Neural crest cell (in vitro differentiated cells): ENCODE data around the gene AFTPH. TPM values are rescaled to one million over a fixed set of nuclear protein-coding genes. Genes with fewer than 3 reads are reported as not detected.

Experiments
- DNase-seq: peaks from one replicate; pipeline ENCODE4 v3.0.0; 2021; ENCODE audit warnings: low read depth, mixed read lengths, low spot score
- H3K27ac Mint-ChIP-seq: one replicate; pipeline ENCODE4 v1.8.0; 2021; ENCODE audit warnings: mild to moderate bottlenecking, mixed read lengths; ENCODE audit not compliant: unreplicated experiment
- H3K27me3 Mint-ChIP-seq: 2 replicates; pipeline ENCODE4 v1.8.0; 2021; ENCODE audit warnings: low read depth, mild to moderate bottlenecking, mixed read lengths
- H3K36me3 Mint-ChIP-seq: 2 replicates; pipeline ENCODE4 v1.8.0; 2021; ENCODE audit warnings: low read depth, mild to moderate bottlenecking, mixed read lengths
- H3K4me1 Mint-ChIP-seq: 2 replicates; pipeline ENCODE4 v1.8.0; 2021; ENCODE audit warnings: mixed read lengths
- H3K4me3 Mint-ChIP-seq: one replicate; pipeline ENCODE4 v1.8.0; 2021; ENCODE audit warnings: mild to moderate bottlenecking, mixed read lengths
- H3K9me3 Mint-ChIP-seq: 2 replicates; pipeline ENCODE4 v1.8.0; 2021; ENCODE audit warnings: mixed read lengths
- total RNA-seq: library from RNA; stranded (reverse); gene quantifications from 2 replicates; pipeline ENCODE4 v1.2.1, GENCODE V29; 2021
- TF ChIP-seq, protein P1 (sequence below): fragments of 200-600 bp; sonication (generic); conservative IDR thresholded peaks from 2 replicates; pipeline ENCODE4 v1.5.0; 2021; ENCODE audit warnings: antibody characterized with exemption, mild to moderate bottlenecking

The AFTPH gene
- total RNA-seq, 1 donor from 2014 or later = 17.3 TPM

DNA sequence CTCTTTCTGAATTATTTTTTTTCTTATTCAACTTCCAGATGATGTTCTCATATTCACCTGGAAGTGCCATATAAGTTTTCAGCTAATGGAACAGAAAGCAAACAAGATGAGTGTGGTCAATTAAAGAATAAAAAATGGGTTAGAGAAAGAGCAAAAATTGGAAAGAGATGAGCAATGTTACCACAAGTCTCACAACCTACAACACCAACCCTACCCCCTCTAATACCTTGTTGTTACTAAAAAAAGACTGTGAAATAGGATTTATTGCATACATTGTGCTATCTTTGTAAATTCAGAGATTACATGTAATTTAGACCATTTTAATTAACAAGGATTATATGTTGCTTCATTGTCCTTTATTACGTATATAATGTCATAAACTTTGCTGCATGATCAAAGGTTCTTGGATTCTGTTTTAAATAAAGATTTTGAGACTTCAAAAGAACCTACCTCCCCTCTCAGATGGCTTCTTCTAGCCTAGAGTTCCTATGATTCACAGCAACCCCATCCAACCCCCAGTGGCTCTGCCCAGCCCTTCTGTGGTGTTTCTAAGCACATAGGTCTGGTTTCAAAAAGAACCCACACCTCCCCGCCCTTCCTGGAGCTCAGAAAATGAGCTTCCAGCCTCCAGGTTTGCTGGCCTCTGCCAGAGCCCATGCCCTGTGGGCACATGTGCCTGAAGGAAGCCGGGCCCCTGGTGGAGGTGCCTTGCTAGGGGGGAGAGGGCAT, 45.5 kb upstream of the AFTPH start:
- Mint-ChIP-seq H3K4me3 (no peak overlapping the region), H3K36me3 (no peaks in the 10 kb centered on the region), H3K9me3 (no peaks in the 10 kb centered on the region), H3K4me1 (peaks cover 9% of the 10 kb centered on the region), H3K27ac (no peak overlapping the region), H3K27me3 (no peaks in the 10 kb centered on the region)
- no peak for DNase-seq
- TF ChIP-seq, protein P1, sequence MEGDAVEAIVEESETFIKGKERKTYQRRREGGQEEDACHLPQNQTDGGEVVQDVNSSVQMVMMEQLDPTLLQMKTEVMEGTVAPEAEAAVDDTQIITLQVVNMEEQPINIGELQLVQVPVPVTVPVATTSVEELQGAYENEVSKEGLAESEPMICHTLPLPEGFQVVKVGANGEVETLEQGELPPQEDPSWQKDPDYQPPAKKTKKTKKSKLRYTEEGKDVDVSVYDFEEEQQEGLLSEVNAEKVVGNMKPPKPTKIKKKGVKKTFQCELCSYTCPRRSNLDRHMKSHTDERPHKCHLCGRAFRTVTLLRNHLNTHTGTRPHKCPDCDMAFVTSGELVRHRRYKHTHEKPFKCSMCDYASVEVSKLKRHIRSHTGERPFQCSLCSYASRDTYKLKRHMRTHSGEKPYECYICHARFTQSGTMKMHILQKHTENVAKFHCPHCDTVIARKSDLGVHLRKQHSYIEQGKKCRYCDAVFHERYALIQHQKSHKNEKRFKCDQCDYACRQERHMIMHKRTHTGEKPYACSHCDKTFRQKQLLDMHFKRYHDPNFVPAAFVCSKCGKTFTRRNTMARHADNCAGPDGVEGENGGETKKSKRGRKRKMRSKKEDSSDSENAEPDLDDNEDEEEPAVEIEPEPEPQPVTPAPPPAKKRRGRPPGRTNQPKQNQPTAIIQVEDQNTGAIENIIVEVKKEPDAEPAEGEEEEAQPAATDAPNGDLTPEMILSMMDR = no peak

GRCh38 chr2:64479259-64480117, 44.6 kb upstream of the AFTPH start:
- Mint-ChIP-seq H3K4me1 (peaks cover 9% of the 10 kb centered on the region), H3K27me3 (no peaks in the 10 kb centered on the region), H3K4me3 (no peak overlapping the region), H3K9me3 (no peaks in the 10 kb centered on the region), H3K27ac (no peak overlapping the region), H3K36me3 (no peaks in the 10 kb centered on the region)
- no peak for DNase-seq
- TF ChIP-seq, protein P1 = no peak

DNA sequence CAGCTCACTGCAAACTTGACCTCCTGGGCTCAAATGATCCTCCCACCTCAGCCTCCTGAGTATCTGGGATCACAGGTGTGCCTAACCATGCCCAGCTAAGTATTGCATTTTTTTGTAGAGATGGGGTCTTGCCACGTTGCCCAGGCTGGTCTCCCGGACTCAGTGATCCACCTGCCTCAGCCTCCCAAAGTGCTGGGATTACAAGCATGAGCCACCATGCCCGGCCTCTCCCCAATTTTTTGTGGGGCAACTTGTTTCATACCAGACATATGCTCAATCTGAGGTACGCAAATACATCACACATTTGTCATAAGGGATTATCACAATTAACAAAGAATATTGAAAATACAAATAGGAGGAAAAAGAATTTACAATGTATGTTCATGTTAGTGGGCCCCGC, 42.5 kb upstream of the AFTPH start:
- Mint-ChIP-seq H3K27ac (no peak overlapping the region), H3K4me3 (no peak overlapping the region), H3K4me1 (peaks cover 12% of the 10 kb centered on the region), H3K9me3 (no peaks in the 10 kb centered on the region), H3K27me3 (no peaks in the 10 kb centered on the region), H3K36me3 (no peaks in the 10 kb centered on the region)
- no peak for DNase-seq
- TF ChIP-seq, protein P1 = no peak

GRCh38 chr2:64482243-64482642, 41.9 kb upstream of the AFTPH start:
- Mint-ChIP-seq H3K27me3 (no peaks in the 10 kb centered on the region), H3K4me3 (no peak overlapping the region), H3K9me3 (no peaks in the 10 kb centered on the region), H3K36me3 (no peaks in the 10 kb centered on the region), H3K4me1 (peaks cover 12% of the 10 kb centered on the region), H3K27ac (no peak overlapping the region)
- DNase-seq = no peak
- TF ChIP-seq, protein P1 = no peak

GRCh38 chr2:64482765-64483504, 41.2 kb upstream of the AFTPH start:
- no peaks in the 10 kb centered on the region for H3K36me3 Mint-ChIP-seq

More at GRCh38 chr2:64482765-64483504, 41.2 kb upstream of the AFTPH start:
- TF ChIP-seq, protein P1 = no peak
- H3K27ac Mint-ChIP-seq = no peak overlapping the region
- no peaks in the 10 kb centered on the region for H3K27me3 Mint-ChIP-seq
- no peaks in the 10 kb centered on the region for H3K9me3 Mint-ChIP-seq
- no peak overlapping the region for H3K4me3 Mint-ChIP-seq
- peaks cover 17% of the 10 kb centered on the region for H3K4me1 Mint-ChIP-seq
- no peak for DNase-seq
